Measurements from ENCODE around the gene TNFAIP8.

- TF ChIP-seq CTCF (IDR thresholded peaks at IDR 0.05) (no peak), POLR2AphosphoS5 (IDR thresholded peaks at IDR 0.05) (no peak), POLR2A (IDR thresholded peaks at IDR 0.05) (no peak), EP300 (IDR thresholded peaks at IDR 0.05) (no peak)
Observed at GRCh38 chr5:119368238-119368630, 12.4 kb downstream of the TNFAIP8 start.

All from suprapubic skin (tissue), 4 donors.